ENCODE results near the gene SNX8. TPM values are rescaled to one million over a fixed set of nuclear protein-coding genes. Genes with fewer than 3 reads are reported as not detected.

The SNX8 gene
- total RNA-seq, 2 donors from 2014 or later, result 10.7 to 29.2 TPM

GRCh38 chr7:2279896-2280295 is 34.3 kb downstream of the SNX8 start:
- no peaks in the 10 kb centered on the region for H3K4me1 ChIP-seq (replicated peaks)
- intact Hi-C loops (cut with DNase I), result no loop called here
- no peaks in the 10 kb centered on the region for H3K36me3 ChIP-seq
- no peak for DNase-seq (ENCODE audit: low spot score)
- no peaks in the 10 kb centered on the region for H3K27me3 ChIP-seq (replicated peaks; ENCODE audit: insufficient read depth)
- TF ChIP-seq POLR2AphosphoS5 (IDR thresholded peaks at IDR 0.05) (no peak), CTCF (IDR thresholded peaks at IDR 0.05) (no peak), POLR2A (IDR thresholded peaks at IDR 0.05) (no peak)
- H3K9me3 ChIP-seq, result no peaks in the 10 kb centered on the region
- no peak overlapping the region for H3K27ac ChIP-seq
- WGBS, result 39% methylated on average over 4 of the region's 4 CpGs
- H3K4me3 ChIP-seq, result no peak overlapping the region

- H3K27me3 ChIP-seq (replicated peaks; ENCODE audit: insufficient read depth), result no peaks in the 10 kb centered on the region
- WGBS, result 93% methylated on average over 11 of the region's 11 CpGs
- H3K9me3 ChIP-seq, result no peaks in the 10 kb centered on the region
- H3K4me1 ChIP-seq (replicated peaks), result no peaks in the 10 kb centered on the region
- no peak overlapping the region for H3K4me3 ChIP-seq
- no peak overlapping the region for H3K27ac ChIP-seq
- no peak for TF ChIP-seq POLR2AphosphoS5 (IDR thresholded peaks at IDR 0.05)
- no peak for TF ChIP-seq POLR2A (IDR thresholded peaks at IDR 0.05)
- no peak for TF ChIP-seq CTCF (IDR thresholded peaks at IDR 0.05)
- intact Hi-C loops (cut with DNase I), result no loop called here
- no peak for DNase-seq (ENCODE audit: low spot score)
- H3K36me3 ChIP-seq, result no peaks in the 10 kb centered on the region
Measured at GRCh38 chr7:2278026-2278425, 36.2 kb downstream of the SNX8 start.

GRCh38 chr7:2276107-2276506 is 38.1 kb downstream of the SNX8 start:
- H3K9me3 ChIP-seq, result no peaks in the 10 kb centered on the region
- H3K4me3 ChIP-seq, result no peak overlapping the region
- 87% methylated on average over 18 of the region's 18 CpGs for WGBS
- no peaks in the 10 kb centered on the region for H3K36me3 ChIP-seq
- no peaks in the 10 kb centered on the region for H3K27me3 ChIP-seq (replicated peaks; ENCODE audit: insufficient read depth)
- no peak overlapping the region for H3K27ac ChIP-seq
- no peaks in the 10 kb centered on the region for H3K4me1 ChIP-seq (replicated peaks)
- intact Hi-C loops (cut with DNase I), result no loop called here
- TF ChIP-seq POLR2AphosphoS5 (IDR thresholded peaks at IDR 0.05) (no peak), POLR2A (IDR thresholded peaks at IDR 0.05) (no peak), CTCF (IDR thresholded peaks at IDR 0.05) (no peak)
- DNase-seq (ENCODE audit: low spot score), result no peak

GRCh38 chr7:2275101-2275500 is 39.1 kb downstream of the SNX8 start:
- intact Hi-C loops (cut with DNase I), result no loop called here
- 91% methylated on average over 18 of the region's 18 CpGs for WGBS

More at GRCh38 chr7:2275101-2275500, 39.1 kb downstream of the SNX8 start:
- Histone ChIP-seq H3K4me3 (no peak overlapping the region), H3K27me3 (replicated peaks; ENCODE audit: insufficient read depth) (no peaks in the 10 kb centered on the region), H3K9me3 (no peaks in the 10 kb centered on the region), H3K36me3 (no peaks in the 10 kb centered on the region), H3K27ac (no peak overlapping the region), H3K4me1 (replicated peaks) (no peaks in the 10 kb centered on the region)
- no peak for DNase-seq (ENCODE audit: low spot score)
- TF ChIP-seq POLR2A (IDR thresholded peaks at IDR 0.05), result no peak
- no peak for TF ChIP-seq CTCF (IDR thresholded peaks at IDR 0.05)
- no peak for TF ChIP-seq POLR2AphosphoS5 (IDR thresholded peaks at IDR 0.05)

Data from prostate gland (tissue), 2 donors.